Right cardiac atrium (tissue), 5 donors: ENCODE measurements around the gene TAB3. TPM values are rescaled to one million over a fixed set of nuclear protein-coding genes. Genes with fewer than 3 reads are reported as not detected.

Source experiments
- ATAC-seq, 2 donors: fragments of 200-7000 bp; cut with Tn5 transposase; one replicate each; pipeline versions ENCODE4 v1.8.0 to v1.9.1; 2020; ENCODE audit warnings: moderate library complexity in 2 of 2, mild to moderate bottlenecking in 1 of 2
- DNase-seq, 3 donors: peaks; one replicate each; pipeline ENCODE4 v3.0.0-alpha.2; 2020
- H3K27ac ChIP-seq: one replicate; pipeline ENCODE4 v1.5.1; 2013; ENCODE audit warnings: mild to moderate bottlenecking, low read length, control low read depth, moderate library complexity
- H3K27me3 ChIP-seq: one replicate; pipeline ENCODE4 v1.6.1; 2013; ENCODE audit not compliant: control insufficient read depth, insufficient read depth
- H3K4me1 ChIP-seq: one replicate; pipeline ENCODE4 v1.6.1; 2013; ENCODE audit warnings: low read length; ENCODE audit not compliant: control insufficient read depth, insufficient read depth
- H3K4me3 ChIP-seq: one replicate; pipeline ENCODE4 v1.5.1; 2013; ENCODE audit warnings: low read length, control low read depth
- H3K9me3 ChIP-seq: one replicate; pipeline ENCODE4 v1.6.1; 2013; ENCODE audit warnings: low read length; ENCODE audit not compliant: control insufficient read depth
- WGBS: extraction: QIAGEN DNeasy Blood & Tissue Kit; methylation state at CpG from one replicate; pipeline ENCODE4 v1.1.7; 2013; 5-methylcytosine and 5-hydroxymethylcytosine counted together
- intact Hi-C, 4 donors: fragments of 100-400 bp; cut with DNase I; formaldehyde crosslinking; loops; one replicate each; pipeline versions ENCODE4 v1.11.0 to v1.14.0; 2022 to 2023
- polyA plus RNA-seq: library from polyadenylated mRNA; stranded (reverse); fragments of 200-250 nt; gene quantifications from one replicate; pipeline ENCODE4 v1.2.3, GENCODE V29; 2013
- total RNA-seq, 4 donors: library from RNA; stranded (reverse); fragmentation: NEBNext Ultra II Directional; extraction: Animal tissue kit (Norgen Biotek cat#: 25700); gene quantifications; one replicate each; pipeline ENCODE4 v1.2.1, GENCODE V29; 2021
- donor health status: healthy with polysubstance abuse.
- donor health status: DM: no; HTN: yes; CAD: no.
- donor health status: DM: no; HTN: no; CAD: no.
- donor health status: DM: no; HTN: yes; CAD: no; lungs with severe emphysema.
- donor health status: DM: yes; HTN: yes; CAD: no.

TAB3 gene
- total and polyA plus RNA-seq, 5 donors, result 6.9 to 22.0 (median 17.9) TPM

DNA sequence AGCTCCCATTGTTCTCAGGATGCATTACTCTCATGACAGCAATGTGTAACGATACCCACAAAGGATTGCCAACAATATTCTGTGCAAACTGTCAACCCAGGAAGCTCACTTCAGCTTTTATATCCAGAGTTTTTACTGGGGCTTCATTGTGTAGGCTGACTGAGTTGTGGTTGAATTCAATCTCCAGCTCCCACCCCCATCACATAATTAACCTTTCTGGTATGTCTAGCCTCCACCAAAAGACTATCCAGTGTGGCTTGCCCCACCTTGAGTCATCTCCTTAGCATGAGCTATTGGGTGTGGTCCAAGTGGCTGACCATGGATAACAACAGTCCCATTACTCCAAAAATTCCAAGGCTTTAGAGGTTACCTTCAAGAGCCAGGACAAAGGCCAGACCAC is 17.7 kb upstream of the TAB3 start:
- no peak for ATAC-seq
- H3K4me3 ChIP-seq, result no peak overlapping the region
- H3K27ac ChIP-seq, result no peak overlapping the region
- intact Hi-C loops, result no loop called here
- no peak for DNase-seq
- no peaks in the 10 kb centered on the region for H3K27me3 ChIP-seq
- WGBS, result 73% methylated on average over 1 of the region's 1 CpG
- H3K9me3 ChIP-seq, result no peaks in the 10 kb centered on the region
- no peaks in the 10 kb centered on the region for H3K4me1 ChIP-seq

DNA sequence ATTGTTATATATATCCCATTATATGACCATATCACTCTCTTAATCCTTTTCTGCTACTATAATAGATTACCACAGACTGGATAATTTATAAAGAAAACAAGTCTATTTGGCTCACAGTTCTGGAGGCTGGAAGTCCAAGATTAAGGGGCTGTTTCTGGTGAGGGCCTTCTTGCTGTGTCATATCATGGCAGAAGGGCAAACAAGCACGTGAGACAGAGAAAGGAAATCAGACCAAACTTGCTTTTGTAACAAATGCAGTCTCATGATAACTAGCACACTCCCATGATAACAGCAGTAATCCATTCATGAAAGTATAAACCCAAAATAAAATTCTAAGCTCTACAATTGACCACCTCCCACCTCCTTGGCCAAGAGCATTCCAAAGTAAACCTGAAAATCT is 16.3 kb upstream of the TAB3 start:
- DNase-seq (no peak), ATAC-seq (no peak)
- H3K9me3 ChIP-seq, result no peaks in the 10 kb centered on the region
- WGBS, result 45% methylated on average over 1 of the region's 1 CpG
- no peaks in the 10 kb centered on the region for H3K27me3 ChIP-seq
- intact Hi-C loops, result no loop called here
- no peak overlapping the region for H3K27ac ChIP-seq
- no peaks in the 10 kb centered on the region for H3K4me1 ChIP-seq
- H3K4me3 ChIP-seq, result no peak overlapping the region

DNA sequence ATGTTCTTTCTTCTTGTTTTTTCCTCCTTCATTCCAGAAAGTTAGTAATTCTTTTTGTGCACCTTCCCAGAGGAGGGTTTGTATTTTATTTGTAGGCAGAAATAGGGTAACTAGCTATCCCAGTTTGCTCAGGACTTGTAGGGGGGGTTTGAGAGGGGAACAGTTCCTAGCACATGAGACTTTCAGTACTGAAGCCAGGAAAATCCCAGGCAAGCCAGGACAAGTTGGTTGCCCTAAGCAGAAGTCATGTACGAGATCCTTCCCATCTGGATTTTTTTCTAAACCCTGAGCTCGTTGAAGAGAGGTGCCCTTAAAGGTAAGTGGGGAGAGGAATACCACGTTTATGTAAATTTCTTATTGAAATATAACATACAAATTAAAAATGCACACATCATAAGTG is 15.6 kb upstream of the TAB3 start:
- Histone ChIP-seq H3K9me3 (no peaks in the 10 kb centered on the region), H3K4me3 (no peak overlapping the region), H3K4me1 (no peaks in the 10 kb centered on the region), H3K27ac (no peak overlapping the region), H3K27me3 (no peaks in the 10 kb centered on the region)
- intact Hi-C loops, result no loop called here
- WGBS, result 58% methylated on average over 3 of the region's 3 CpGs
- DNase-seq (no peak), ATAC-seq (no peak)

DNA sequence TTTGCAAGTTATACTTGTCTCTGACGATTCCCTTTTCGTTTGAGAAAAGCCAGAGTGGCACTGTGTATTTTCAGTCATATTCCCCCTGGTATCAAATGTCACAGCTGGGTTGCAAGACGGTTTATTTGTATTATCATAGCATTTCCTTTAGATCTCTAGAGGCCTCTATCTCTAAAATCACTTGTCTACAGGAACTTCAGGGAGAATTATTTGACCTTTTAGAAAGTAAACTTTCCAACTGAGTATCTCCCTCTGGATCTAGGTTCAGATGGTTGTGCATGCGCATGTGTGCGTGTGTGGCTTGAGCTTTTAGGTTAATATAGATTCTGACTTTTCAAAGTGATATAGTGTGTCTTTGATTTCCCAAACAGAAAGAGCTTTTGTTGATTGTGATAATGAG is 15.1 kb upstream of the TAB3 start:
- Histone ChIP-seq H3K27ac (no peak overlapping the region), H3K4me1 (no peaks in the 10 kb centered on the region), H3K4me3 (no peak overlapping the region), H3K27me3 (no peaks in the 10 kb centered on the region), H3K9me3 (no peaks in the 10 kb centered on the region)
- WGBS, result 43% methylated on average over 5 of the region's 5 CpGs
- ATAC-seq (no peak), DNase-seq (no peak)
- intact Hi-C loops, result no loop called here

DNA sequence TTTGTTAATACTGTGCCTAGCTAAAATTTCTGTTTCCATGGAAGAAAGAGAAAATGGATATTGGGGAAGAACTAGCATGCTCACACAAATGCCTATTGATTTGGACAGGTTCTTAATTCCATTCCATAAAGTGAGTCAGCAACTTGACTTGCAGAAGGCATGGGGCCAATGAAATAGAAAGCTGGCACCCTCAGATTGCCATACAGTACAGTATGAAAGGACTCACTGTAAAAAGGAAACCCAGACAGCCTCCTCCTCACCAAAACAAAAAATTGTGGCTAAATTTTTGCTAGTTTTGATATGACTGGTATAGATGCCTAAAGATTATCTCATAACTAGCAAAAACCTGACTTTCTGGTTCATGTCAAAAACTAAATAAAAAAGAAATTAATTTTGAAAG is 11.2 kb upstream of the TAB3 start:
- no peak overlapping the region for H3K4me3 ChIP-seq
- DNase-seq, result no peak
- H3K27me3 ChIP-seq, result no peaks in the 10 kb centered on the region
- H3K4me1 ChIP-seq, result no peaks in the 10 kb centered on the region
- ATAC-seq, result no peak
- H3K27ac ChIP-seq, result no peak overlapping the region
- intact Hi-C loops, result no loop called here
- H3K9me3 ChIP-seq, result no peaks in the 10 kb centered on the region

DNA sequence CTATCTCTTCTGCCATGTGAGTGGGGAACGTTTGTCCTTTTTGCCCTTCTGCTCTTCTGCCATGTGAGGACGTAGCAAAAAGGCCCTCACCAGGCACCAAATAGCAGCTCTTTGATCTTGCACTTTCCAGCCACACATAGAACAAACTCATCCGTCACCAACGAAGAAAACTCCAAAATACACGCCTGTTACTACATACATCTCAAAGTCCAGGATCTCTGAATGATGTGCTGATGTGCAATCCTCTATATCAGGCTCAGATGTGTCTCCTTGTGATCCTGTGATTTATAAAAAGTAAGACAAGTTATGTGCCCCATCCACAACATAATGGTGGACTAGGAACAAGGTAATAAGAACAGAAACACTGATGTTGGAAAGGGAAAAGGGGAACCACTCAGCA is 9.8 kb upstream of the TAB3 start:
- DNase-seq, result no peak
- 51% methylated on average over 5 of the region's 5 CpGs for WGBS
- Histone ChIP-seq H3K27ac (no peak overlapping the region), H3K9me3 (no peaks in the 10 kb centered on the region), H3K4me1 (no peaks in the 10 kb centered on the region), H3K4me3 (no peak overlapping the region), H3K27me3 (no peaks in the 10 kb centered on the region)
- ATAC-seq, result no peak
- intact Hi-C loops, result no loop called here

DNA sequence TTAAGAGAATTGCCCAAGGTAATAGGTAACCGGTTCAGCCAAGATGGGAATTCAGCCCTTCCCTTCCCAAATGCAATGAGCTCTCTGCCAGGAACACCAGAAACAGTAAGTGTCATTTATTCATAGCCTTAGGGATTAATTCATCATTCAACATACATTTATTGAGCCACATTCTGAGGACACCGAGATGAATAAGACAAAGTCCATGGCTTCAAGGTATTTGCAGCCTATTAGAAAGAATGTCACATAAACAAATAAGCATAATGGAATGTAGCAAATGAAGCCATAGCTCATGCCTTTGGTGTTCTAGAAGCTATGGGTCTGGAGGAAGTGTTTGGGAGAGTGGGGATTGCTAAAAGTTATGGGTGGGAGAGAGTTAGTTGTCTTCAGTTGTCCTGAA is 6.3 kb upstream of the TAB3 start:
- H3K4me3 ChIP-seq, result no peak overlapping the region
- no peak for ATAC-seq
- intact Hi-C loops, result no loop called here

DNA sequence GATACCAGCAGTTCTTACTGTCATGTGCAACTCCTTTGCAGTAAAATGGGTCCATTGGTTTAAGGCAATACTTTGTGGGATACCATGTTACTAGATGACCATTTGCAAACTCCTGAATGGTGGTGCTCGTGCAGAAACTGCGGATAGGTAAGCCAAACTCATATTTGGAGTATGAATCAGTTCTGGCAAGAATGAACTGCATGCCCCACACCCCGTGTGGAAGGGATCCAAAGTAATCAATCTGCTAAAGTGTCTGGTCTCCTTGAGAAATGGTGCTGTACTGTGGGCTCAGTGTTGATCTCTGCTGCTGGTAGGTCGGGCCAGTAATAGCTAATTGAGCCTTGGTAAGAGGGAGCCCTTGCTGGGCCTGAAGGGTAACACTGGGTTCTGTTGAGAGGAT is 4.2 kb upstream of the TAB3 start:
- DNase-seq (no peak), ATAC-seq (no peak)
- no peak overlapping the region for H3K4me3 ChIP-seq
- WGBS, result 71% methylated on average over 4 of the region's 4 CpGs
- no peaks in the 10 kb centered on the region for H3K9me3 ChIP-seq
- no peaks in the 10 kb centered on the region for H3K27me3 ChIP-seq
- intact Hi-C loops, result no loop called here
- H3K27ac ChIP-seq, result no peak overlapping the region
- no peaks in the 10 kb centered on the region for H3K4me1 ChIP-seq

More for the DNA sequence above, 6.3 kb upstream of the TAB3 start:
- 83% methylated on average over 2 of the region's 2 CpGs for WGBS
- Histone ChIP-seq H3K4me1 (no peaks in the 10 kb centered on the region), H3K9me3 (no peaks in the 10 kb centered on the region), H3K27ac (no peak overlapping the region), H3K27me3 (no peaks in the 10 kb centered on the region)
- no peak for DNase-seq

DNA sequence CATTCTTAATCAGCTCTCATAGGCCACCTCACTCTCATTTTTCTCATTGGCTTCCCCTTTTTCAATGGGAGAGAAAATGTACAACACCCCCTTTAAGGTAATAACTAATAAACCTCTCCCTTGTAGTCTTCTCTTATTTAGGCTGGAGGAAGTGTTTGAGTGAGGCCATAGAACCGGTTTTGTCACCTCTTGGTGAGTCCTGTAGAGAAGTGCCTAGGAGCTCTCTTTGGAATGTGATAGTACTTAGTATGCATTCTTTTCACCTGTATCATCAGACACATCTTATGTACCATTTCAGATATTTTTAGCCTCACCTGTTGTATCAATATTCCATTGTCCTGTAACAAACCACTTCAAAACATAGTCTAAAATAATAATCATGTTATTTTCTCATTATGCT is 3.5 kb upstream of the TAB3 start:
- Histone ChIP-seq H3K4me3 (no peak overlapping the region), H3K27ac (no peak overlapping the region), H3K9me3 (no peaks in the 10 kb centered on the region), H3K4me1 (no peaks in the 10 kb centered on the region), H3K27me3 (no peaks in the 10 kb centered on the region)
- WGBS, result 63% methylated on average over 1 of the region's 1 CpG
- DNase-seq (no peak), ATAC-seq (no peak)
- intact Hi-C loops, result no loop called here

DNA sequence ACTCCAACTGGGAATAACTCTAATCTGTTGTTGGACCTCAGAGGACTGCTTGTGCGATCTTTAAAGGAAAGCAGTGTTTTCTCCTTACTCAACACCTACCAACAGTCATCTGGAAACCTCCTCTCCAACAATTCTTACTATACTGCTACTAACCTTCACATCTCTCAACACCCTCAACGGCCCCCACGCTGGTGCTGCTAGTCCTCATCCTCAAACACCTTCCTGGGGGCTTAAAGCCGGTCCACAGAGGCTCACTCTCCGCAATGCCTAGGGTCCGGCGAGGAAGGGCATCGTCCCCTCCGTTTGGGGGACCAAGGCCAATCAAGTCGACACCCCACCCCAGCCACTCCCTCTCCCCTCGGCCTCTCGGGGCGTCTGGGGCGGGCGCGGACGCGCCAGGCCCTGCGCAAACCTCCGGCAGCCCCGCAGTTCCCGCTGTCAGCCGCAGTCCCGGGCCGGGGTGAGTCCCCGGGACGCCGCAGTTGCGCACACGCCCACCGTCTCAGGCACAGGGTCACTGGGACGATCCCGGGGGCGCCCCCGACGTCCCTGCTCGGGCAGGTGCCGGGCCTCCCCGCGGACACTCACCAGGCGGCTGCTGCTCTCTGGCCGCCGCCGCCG is 418 bp downstream of the TAB3 start:
- intact Hi-C loops, result no loop called here
- peak overlapping the region; percentile 29 for H3K27ac ChIP-seq
- 0% methylated on average over 44 of the region's 45 CpGs for WGBS
- ATAC-seq, result peak in 1 of 2 donors; percentile 31
- no peaks in the 10 kb centered on the region for H3K9me3 ChIP-seq
- peaks cover 1% of the 10 kb centered on the region for H3K4me1 ChIP-seq
- no peaks in the 10 kb centered on the region for H3K27me3 ChIP-seq
- peak overlapping the region; percentile 76 for H3K4me3 ChIP-seq
- DNase-seq, result no peak

DNA sequence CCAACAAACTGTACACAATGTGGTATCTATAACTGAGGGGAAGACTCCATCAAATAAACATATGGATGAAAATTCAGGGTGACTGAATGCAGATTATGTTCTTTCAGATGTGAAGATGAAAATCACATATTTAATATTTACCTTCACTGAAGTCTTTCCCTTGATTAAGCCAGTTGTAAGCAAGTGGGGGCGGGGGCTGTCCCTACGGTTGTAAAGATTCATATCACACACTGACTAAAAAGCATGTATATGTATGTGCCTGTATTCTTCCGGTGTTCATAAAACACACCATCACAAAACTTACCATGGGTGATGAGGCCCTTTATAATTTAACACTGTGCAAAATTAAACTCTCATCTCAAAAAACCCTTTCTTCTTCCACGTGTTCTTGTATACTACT is 1.3 kb downstream of the TAB3 start:
- Histone ChIP-seq H3K27ac (no peak overlapping the region), H3K4me3 (peak overlapping the region; percentile 76), H3K27me3 (no peaks in the 10 kb centered on the region), H3K4me1 (peaks cover 1% of the 10 kb centered on the region), H3K9me3 (no peaks in the 10 kb centered on the region)
- 56% methylated on average over 4 of the region's 4 CpGs for WGBS
- ATAC-seq (no peak), DNase-seq (no peak)
- intact Hi-C loops, result no loop called here

DNA sequence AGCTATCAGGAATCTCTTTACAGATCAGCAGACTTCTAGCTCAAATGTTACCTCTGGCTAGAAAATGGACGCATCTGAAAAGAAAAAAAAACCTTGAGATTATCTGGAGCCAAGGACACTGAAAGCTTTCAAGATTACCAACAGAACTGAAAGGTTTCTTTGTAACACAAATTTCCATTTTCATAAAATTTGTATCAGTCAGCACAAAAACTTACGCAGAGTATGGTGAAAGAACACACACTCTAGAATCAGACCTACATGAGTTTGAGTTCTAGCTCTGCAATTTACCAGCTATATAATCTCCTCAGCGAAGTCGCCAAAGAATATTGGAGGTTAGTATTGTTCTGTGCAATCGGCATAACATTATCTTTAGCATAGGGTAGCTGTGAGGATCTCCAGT is 1.8 kb downstream of the TAB3 start:
- intact Hi-C loops, result no loop called here
- Histone ChIP-seq H3K4me1 (peaks cover 1% of the 10 kb centered on the region), H3K27ac (no peak overlapping the region), H3K27me3 (no peaks in the 10 kb centered on the region), H3K9me3 (no peaks in the 10 kb centered on the region), H3K4me3 (no peak overlapping the region)
- 87% methylated on average over 5 of the region's 5 CpGs for WGBS
- DNase-seq (no peak), ATAC-seq (no peak)
